Activated CD8-positive, alpha-beta memory T cell treated with anti-CD3 and anti-CD28 coated beads for 48 hours (primary cell): ENCODE results near the gene BAZ2A.
"Not testable (repeated sequence)": the region's sequence is repeated elsewhere in the genome, so short reads cannot be mapped to it uniquely, and the experiment has no call there.

ENCODE experiments used
- DNase-seq, 3 experiments: peaks; one replicate each; pipeline ENCODE4 v3.0.0-alpha.2; 2020; ENCODE audit warnings: low read depth in 2 of 3, low spot score in 2 of 3

Gene BAZ2A

GRCh38 chr12:56630180-56630632 lies at the start of gene BAZ2A:
Gene BAZ2A (minus strand): TSS chr12:56630326. CDS start chr12:56617530, 12,796 bp downstream.
- DNase-seq = peak; percentile 60 to 76 (median 70)

GRCh38 chr12:56678852-56679251 lies 48.7 kb upstream of the BAZ2A start:
- DNase-seq = no peak

- no peak for DNase-seq
These were observed 47.6 kb upstream of the BAZ2A start for GRCh38 chr12:56677680-56678079.

GRCh38 chr12:56676851-56677580 lies 46.9 kb upstream of the BAZ2A start:
- DNase-seq = no peak

DNA sequence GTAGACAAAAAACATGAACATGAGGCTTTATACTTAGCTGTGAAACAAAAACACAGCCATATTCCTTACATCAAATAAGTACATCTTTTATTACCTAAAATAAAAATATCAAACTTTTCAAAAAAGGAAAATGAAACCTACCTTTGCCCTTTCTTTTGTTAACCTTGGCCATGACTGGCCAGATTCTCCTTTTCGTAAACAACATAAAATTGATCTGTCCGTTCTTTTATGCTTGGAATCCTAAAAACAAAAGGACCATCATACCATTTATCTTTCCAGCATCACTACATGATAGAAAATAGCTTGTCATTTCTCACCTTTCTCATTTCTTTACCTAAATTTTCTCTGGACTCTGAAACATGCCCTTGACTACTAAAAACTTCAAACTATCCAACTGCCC lies 41.5 kb upstream of the BAZ2A start:
- no peak for DNase-seq

DNA sequence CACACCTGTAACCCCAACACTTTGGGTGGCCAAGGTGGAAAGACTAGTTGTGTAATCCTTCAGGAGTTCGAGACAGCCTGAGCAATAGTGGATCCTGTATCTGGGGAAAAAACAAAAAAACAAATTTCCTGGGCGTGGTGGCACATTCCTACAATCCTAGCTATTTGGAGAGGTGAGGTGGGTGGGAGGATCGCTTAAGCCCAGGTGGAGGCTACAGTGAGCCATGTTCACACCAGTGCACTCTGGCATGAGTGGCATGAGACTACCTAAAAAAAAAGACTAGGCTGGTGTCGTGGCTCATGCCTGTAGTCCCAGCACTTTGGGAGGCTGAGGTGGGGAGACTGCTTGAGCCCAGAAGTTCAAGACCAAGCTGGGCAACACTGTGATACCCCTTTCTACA lies 40.7 kb upstream of the BAZ2A start:
- DNase-seq = no peak

DNA sequence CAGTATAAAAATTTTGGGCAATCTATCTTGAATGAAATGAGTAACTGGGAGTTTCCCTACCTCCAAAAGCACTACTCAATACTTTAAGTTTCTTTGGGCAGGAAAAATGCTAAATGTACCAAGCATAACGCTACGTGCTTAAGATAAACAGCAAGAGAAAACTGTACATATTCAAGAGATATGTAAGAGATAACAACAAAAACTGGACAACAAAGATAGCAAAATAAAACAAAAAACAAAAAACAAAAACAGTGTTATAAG lies 38.0 kb upstream of the BAZ2A start:
- DNase-seq = no peak

GRCh38 chr12:56661979-56662638 lies 32.0 kb upstream of the BAZ2A start:
- DNase-seq = no peak

GRCh38 chr12:56661560-56661959 lies 31.4 kb upstream of the BAZ2A start:
- no peak for DNase-seq

GRCh38 chr12:56658921-56659320 lies 28.8 kb upstream of the BAZ2A start:
- DNase-seq = no peak

- no peak for DNase-seq
These were observed 27.6 kb upstream of the BAZ2A start for GRCh38 chr12:56657416-56658379.

DNA sequence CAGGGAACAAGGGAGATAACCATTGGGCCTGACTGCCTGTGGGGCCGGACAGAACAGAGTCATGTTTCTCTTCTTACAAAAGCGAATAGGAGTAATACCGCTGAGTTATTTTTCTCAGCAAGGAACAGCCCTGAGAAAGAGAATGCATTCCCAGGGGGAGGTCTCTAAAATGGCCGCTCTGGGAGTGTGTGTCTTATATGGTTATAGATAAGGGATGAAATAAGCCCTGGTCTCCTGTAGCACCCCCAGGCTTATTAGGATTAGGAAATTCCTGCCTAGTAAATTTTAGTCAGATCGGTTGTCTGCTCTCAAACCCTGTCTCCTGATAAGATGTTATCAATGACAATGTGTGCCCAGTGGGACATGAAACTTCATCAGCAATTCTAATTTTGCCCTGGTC lies 23.7 kb upstream of the BAZ2A start:
- not testable (repeated sequence) for DNase-seq

GRCh38 chr12:56648023-56648422 lies 17.9 kb upstream of the BAZ2A start:
- DNase-seq = not testable (repeated sequence)

- peak; percentile 60 to 78 (median 61) for DNase-seq
These were observed 15.8 kb upstream of the BAZ2A start, which contains the start of gene ATP5F1B for GRCh38 chr12:56645717-56646446. Gene ATP5F1B (minus strand): TSS chr12:56645984. CDS start chr12:56645963, 21 bp downstream.

DNA sequence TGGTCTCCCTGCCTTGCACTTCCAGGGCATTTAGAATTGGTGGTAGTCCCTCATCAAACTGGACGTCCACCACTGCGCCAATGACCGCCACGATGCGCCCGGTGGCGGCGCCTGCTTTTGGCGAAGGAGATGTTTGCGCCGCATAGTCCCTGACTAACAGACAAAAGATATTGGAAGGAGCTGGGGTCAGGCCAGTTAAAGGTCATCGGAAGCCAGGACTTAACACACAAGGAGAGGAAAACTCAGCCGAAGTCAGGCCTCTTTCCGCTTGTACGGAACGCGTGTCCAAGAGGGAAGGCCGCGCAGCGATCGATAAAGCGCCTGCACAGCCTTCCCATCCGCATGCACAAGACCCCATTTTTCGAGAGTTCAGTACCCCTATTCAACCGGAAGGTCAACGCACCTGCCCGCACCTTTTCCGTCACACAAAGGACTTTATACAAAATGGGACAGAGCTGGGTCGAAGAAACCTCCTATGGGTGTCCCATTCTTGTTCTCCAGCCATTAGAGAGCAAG lies 15.1 kb upstream of the BAZ2A start:
- DNase-seq = no peak

GRCh38 chr12:56644654-56645053 lies 14.5 kb upstream of the BAZ2A start:
- DNase-seq = no peak

GRCh38 chr12:56641219-56641618 lies 11.1 kb upstream of the BAZ2A start:
- no peak for DNase-seq

DNA sequence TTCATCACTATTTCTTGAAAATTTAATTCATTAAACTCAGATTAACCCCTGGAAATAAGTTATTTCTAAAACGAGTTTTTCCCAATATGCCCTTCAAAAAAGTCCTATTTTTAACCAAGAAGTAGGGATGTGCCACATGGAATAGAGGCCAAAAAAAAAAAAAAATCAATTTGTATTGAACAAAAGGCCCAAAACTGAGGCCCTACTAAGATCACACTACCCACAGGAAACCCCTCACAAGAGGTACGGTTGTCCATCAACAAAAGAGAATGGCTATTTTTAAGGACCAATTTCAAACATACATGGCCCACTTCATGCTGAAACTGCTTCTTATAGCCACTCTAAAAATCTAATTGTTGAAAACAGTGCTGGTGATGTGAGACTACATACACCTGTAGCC lies 7.5 kb upstream of the BAZ2A start:
- no peak for DNase-seq

- DNase-seq = peak; percentile 83 to 93 (median 87)
These were observed 6.8 kb upstream of the BAZ2A start for GRCh38 chr12:56636675-56637540.
